GM12878 (cell line): Measurements from ENCODE around the gene STXBP3. TPM values are rescaled to one million over a fixed set of nuclear protein-coding genes. Genes with fewer than 3 reads are reported as not detected.

Source experiments
- ATAC-seq: fragments of 200-7000 bp; cut with Tn5 transposase; 3 replicates; pipeline ENCODE4 v1.9.1; 2020; ENCODE audit warnings: mild to moderate bottlenecking, moderate library complexity
- BruUV-seq: library from RNA; stranded (reverse); fragments of 400-500 nt; replicated peaks from 2 replicates; lab custom pipeline; 2021; lab: Mats Ljungman, UMichigan
- CTCF ChIA-PET: fragments of 300-600 bp; sonication (Branson Sonifier 250); formaldehyde crosslinking; extraction: SDS; loops from one replicate; lab custom pipeline; 2021; ENCODE audit warnings: inconsistent platforms; lab: Yijun Ruan, JAX
- POLR2A ChIA-PET: fragments of 350-600 bp; formaldehyde crosslinking; extraction: SDS; loops from one replicate; lab custom pipeline; 2021; ENCODE audit warnings: inconsistent platforms; lab: Charles Lee
- RAD21 ChIA-PET: fragments of 300-600 bp; sonication (Branson Sonifier 250); formaldehyde crosslinking; loops from one replicate; lab custom pipeline; 2023; ENCODE audit warnings: antibody characterized with exemption; ENCODE audit not compliant: unreplicated experiment; lab: Charles Lee
- SMC1A ChIA-PET: fragments of 300-600 bp; sonication (Branson Sonifier 250); formaldehyde crosslinking; loops from one replicate; lab custom pipeline; 2023; ENCODE audit not compliant: unreplicated experiment, uncharacterized antibody; lab: Charles Lee
- DNase-seq: peaks from one replicate; pipeline ENCODE4 v3.0.0-alpha.2; 2011; ENCODE audit warnings: low read depth, low spot score
- FAIRE-seq: peaks from 3 replicates; lab custom pipeline; 2011; peaks lifted over from hg19 to GRCh38; lab: Jason Lieb, UNC
- H2AFZ ChIP-seq: 2 replicates; pipeline ENCODE4 v1.6.0; 2011; ENCODE audit warnings: low read depth, low read length, control low read depth; ENCODE audit not compliant: control insufficient read depth
- H3K27ac ChIP-seq: 2 replicates; pipeline ENCODE4 v1.5.1; 2011; ENCODE audit warnings: control low read depth; ENCODE audit not compliant: control insufficient read depth, insufficient read depth
- H3K27me3 ChIP-seq, 2 experiments: replicated peaks in 1 of 2; 2 replicates each; pipeline versions ENCODE4 v1.6.0 to v1.6.1; 2011; ENCODE audit warnings: low read length in 1 of 2; ENCODE audit not compliant: control insufficient read depth in 2 of 2, insufficient read depth in 2 of 2
- H3K36me3 ChIP-seq, 2 experiments: 2 replicates each; pipeline ENCODE4 v1.5.1; 2011; ENCODE audit warnings: low read length in 1 of 2; ENCODE audit not compliant: control insufficient read depth in 2 of 2, insufficient read depth in 2 of 2
- H3K4me1 ChIP-seq: 2 replicates; pipeline ENCODE4 v1.6.1; 2011; ENCODE audit warnings: mild to moderate bottlenecking, low read length, moderate library complexity, mixed read lengths; ENCODE audit not compliant: control insufficient read depth, insufficient read depth
- H3K4me2 ChIP-seq: 2 replicates; pipeline ENCODE4 v1.6.0; 2011; ENCODE audit warnings: control low read depth; ENCODE audit not compliant: control insufficient read depth, insufficient read depth
- H3K4me3 ChIP-seq: fragments of 200-600 bp; sonication (generic); 2 replicates; pipeline ENCODE4 v1.5.1; 2016
- H3K79me2 ChIP-seq: 2 replicates; pipeline ENCODE4 v1.6.0; 2011; ENCODE audit warnings: low read length; ENCODE audit not compliant: control insufficient read depth, insufficient read depth
- H3K9ac ChIP-seq: 2 replicates; pipeline ENCODE4 v1.8.0; 2011; ENCODE audit warnings: low read length, control low read depth, mixed read lengths; ENCODE audit not compliant: control insufficient read depth, insufficient read depth
- H3K9me3 ChIP-seq: replicated peaks from 3 replicates; pipeline ENCODE4 v1.5.1; 2011; ENCODE audit warnings: mild to moderate bottlenecking, low read length; ENCODE audit not compliant: control insufficient read depth, insufficient read depth
- H4K20me1 ChIP-seq: 2 replicates; pipeline ENCODE4 v1.6.0; 2011; ENCODE audit not compliant: control insufficient read depth, insufficient read depth
- ASH2L ChIP-seq: fragments of 300-600, 200-600 bp; sonication (generic); IDR thresholded peaks from 2 replicates; pipeline ENCODE4 v1.6.1; 2017; ENCODE audit warnings: low read depth, mild to moderate bottlenecking, borderline replicate concordance
- CREB1 ChIP-seq: IDR thresholded peaks from 2 replicates; pipeline ENCODE4 v1.6.1; 2012; ENCODE audit warnings: low read depth, mild to moderate bottlenecking, inconsistent platforms
- EZH2 ChIP-seq: IDR thresholded peaks from 2 replicates; pipeline ENCODE4 v1.6.1; 2012; ENCODE audit warnings: low read depth, mild to moderate bottlenecking, control low read depth, inconsistent platforms, low read length, borderline replicate concordance; ENCODE audit not compliant: control insufficient read depth
- FOS ChIP-seq: IDR thresholded peaks from 3 replicates; pipeline ENCODE4 v1.6.1; 2011; ENCODE audit warnings: borderline replicate concordance; ENCODE audit not compliant: insufficient read length; ENCODE audit errors: extremely low read depth
- PAX5 ChIP-seq: IDR thresholded peaks from 2 replicates; pipeline ENCODE4 v1.6.1; 2011; ENCODE audit warnings: low read depth, low read length, borderline replicate concordance
- SPI1 ChIP-seq: IDR thresholded peaks from 2 replicates; pipeline ENCODE4 v1.6.1; 2011; ENCODE audit warnings: low read depth, mild to moderate bottlenecking, low read length, moderate library complexity, borderline replicate concordance; ENCODE audit not compliant: insufficient read depth
- WGBS: methylation state at CpG from one replicate; pipeline ENCODE4 v1.1.6; 2016; ENCODE audit warnings: low lambda C conversion rate; ENCODE audit not compliant: insufficient replicate concordance, insufficient coverage; ENCODE audit errors: missing lambda C conversion rate; 5-methylcytosine and 5-hydroxymethylcytosine counted together
- in situ Hi-C: fragments of 300-500 bp; cut with MboI; formaldehyde crosslinking; loops from 9 replicates; pipeline ENCODE4 v1.14.3; 2018; ENCODE audit warnings: mixed read lengths
- intact Hi-C: fragments of 100-400 bp; cut with micrococcal nuclease; formaldehyde crosslinking; loops from one replicate; pipeline ENCODE4 v1.14.2; 2022; ENCODE audit not compliant: unreplicated experiment
- polyA plus RNA-seq, 11 experiments: library from polyadenylated mRNA; depleted of rRNA in 4 of 11; unstranded in 6 of 11; stranded (reverse) in 5 of 11; fragments of >200 nt; fragmentation: Nextera tagmentation in 4 of 11; fragmentation: Illumina TruSeq in 1 of 11; extraction: Ambion mirVana in 4 of 11; extraction: Trizol in 1 of 11; gene quantifications; 1 replicate in 1 of 11; 2 replicates in 10 of 11; pipeline versions ENCODE4 v1.2.1 to v1.2.3, GENCODE V29; 2011 to 2016; ENCODE audit warnings: inconsistent platforms in 2 of 11, missing spikeins in 2 of 11, low read depth in 1 of 11
- total RNA-seq, 4 experiments: library from RNA; depleted of rRNA in 3 of 4; stranded (reverse); fragments of >200 nt in 3 of 4; fragmentation: Illumina TruSeq in 1 of 4; extraction: Trizol in 1 of 4; gene quantifications; 2 replicates each; pipeline versions ENCODE4 v1.2.1 to v1.2.3, GENCODE V29; 2013 to 2021
- TF ChIP-seq, protein P1 (sequence below): fragments of 450-650 bp; IDR thresholded peaks from 2 replicates; pipeline ENCODE4 v1.6.1; 2018; ENCODE audit warnings: borderline replicate concordance, mild to moderate bottlenecking; ENCODE audit not compliant: partially characterized antibody
- TF ChIP-seq, protein P2 (sequence below): fragments of 450-650 bp; IDR thresholded peaks from 2 replicates; pipeline ENCODE4 v1.6.1; 2017; ENCODE audit warnings: low read depth, mild to moderate bottlenecking, moderate library complexity

Gene STXBP3
- total and polyA plus RNA-seq, 10 of the 15 experiments (the other 5 are each of a cell fraction or from before 2014, with no cell fraction given): 19.6 to 35.1 (median 27.3) TPM

DNA sequence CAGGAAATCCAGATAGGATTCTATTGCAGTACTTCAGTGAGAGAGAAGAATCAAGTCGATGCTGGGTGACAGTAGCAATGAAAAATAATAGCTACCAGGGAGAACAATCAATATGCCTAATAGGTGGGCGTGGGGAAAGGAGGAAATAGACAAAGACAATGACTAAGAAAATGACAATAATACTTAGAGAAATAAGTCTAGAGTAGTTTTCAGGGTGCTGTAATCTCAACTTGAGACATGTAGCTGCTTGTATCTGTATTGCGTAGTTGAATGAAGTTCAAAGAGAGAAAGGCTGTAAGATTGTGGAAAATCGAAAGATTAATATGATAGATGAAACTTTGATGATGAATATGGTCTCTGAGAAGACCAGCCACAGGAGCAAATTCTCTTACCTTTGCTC, 2.6 kb downstream of the STXBP3 start:
- SMC1A ChIA-PET: interaction anchor here (2.0 kb wide), 1 partner anchor 87 kb away, joined by 5 read pairs; no protein-coding TSS in a partner anchor
- H3K4me3 ChIP-seq: no peak overlapping the region
- H3K27ac ChIP-seq: no peak overlapping the region
- H3K4me2 ChIP-seq: no peak overlapping the region; the same call in 1 of the 2 replicates
- no peaks in the 10 kb centered on the region for H3K27me3 ChIP-seq
- H2AFZ ChIP-seq: no peak overlapping the region
- POLR2A ChIA-PET: interaction anchor here (0.6 to 1.5 kb wide), 2 partner anchors 14 to 780 kb away, joined by 3 to 5 read pairs; no protein-coding TSS in a partner anchor
- in situ Hi-C loops (no loop called here), intact Hi-C loops (no loop called here)
- RAD21 ChIA-PET: interaction anchor here (0.9 kb wide), 1 partner anchor 79 kb away, joined by 3 read pairs; no protein-coding TSS in a partner anchor
- no peak for TF ChIP-seq FOS
- TF ChIP-seq, protein P1, sequence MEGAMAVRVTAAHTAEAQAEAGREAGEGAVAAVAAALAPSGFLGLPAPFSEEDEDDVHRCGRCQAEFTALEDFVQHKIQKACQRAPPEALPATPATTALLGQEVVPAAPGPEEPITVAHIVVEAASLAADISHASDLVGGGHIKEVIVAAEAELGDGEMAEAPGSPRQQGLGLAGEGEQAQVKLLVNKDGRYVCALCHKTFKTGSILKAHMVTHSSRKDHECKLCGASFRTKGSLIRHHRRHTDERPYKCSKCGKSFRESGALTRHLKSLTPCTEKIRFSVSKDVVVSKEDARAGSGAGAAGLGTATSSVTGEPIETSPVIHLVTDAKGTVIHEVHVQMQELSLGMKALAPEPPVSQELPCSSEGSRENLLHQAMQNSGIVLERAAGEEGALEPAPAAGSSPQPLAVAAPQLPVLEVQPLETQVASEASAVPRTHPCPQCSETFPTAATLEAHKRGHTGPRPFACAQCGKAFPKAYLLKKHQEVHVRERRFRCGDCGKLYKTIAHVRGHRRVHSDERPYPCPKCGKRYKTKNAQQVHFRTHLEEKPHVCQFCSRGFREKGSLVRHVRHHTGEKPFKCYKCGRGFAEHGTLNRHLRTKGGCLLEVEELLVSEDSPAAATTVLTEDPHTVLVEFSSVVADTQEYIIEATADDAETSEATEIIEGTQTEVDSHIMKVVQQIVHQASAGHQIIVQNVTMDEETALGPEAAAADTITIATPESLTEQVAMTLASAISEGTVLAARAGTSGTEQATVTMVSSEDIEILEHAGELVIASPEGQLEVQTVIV: no peak
- no peak for TF ChIP-seq CREB1
- TF ChIP-seq EZH2: no peak
- TF ChIP-seq SPI1: no peak
- no peak for TF ChIP-seq PAX5
- no peak for TF ChIP-seq ASH2L
- TF ChIP-seq, protein P2, sequence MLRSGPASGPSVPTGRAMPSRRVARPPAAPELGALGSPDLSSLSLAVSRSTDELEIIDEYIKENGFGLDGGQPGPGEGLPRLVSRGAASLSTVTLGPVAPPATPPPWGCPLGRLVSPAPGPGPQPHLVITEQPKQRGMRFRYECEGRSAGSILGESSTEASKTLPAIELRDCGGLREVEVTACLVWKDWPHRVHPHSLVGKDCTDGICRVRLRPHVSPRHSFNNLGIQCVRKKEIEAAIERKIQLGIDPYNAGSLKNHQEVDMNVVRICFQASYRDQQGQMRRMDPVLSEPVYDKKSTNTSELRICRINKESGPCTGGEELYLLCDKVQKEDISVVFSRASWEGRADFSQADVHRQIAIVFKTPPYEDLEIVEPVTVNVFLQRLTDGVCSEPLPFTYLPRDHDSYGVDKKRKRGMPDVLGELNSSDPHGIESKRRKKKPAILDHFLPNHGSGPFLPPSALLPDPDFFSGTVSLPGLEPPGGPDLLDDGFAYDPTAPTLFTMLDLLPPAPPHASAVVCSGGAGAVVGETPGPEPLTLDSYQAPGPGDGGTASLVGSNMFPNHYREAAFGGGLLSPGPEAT: no peak
- no peaks in the 10 kb centered on the region for H3K36me3 ChIP-seq
- H3K79me2 ChIP-seq: peaks cover 11% of the 10 kb centered on the region
- ATAC-seq: no peak
- CTCF ChIA-PET: interaction anchor here (1.1 to 1.6 kb wide), 2 partner anchors 56 to 734 kb away, joined by 3 to 4 read pairs; no protein-coding TSS in a partner anchor
- no peak for DNase-seq
- 71% methylated on average over 4 of the region's 4 CpGs for WGBS
- no peak overlapping the region for H3K9ac ChIP-seq
- no peak for FAIRE-seq
- H3K4me1 ChIP-seq: no peaks in the 10 kb centered on the region
- no peaks in the 10 kb centered on the region for H4K20me1 ChIP-seq
- BruUV-seq: no TSS peak
- H3K9me3 ChIP-seq: no peaks in the 10 kb centered on the region
